Measurements from ENCODE around the gene KIF26B.
"Not testable (repeated sequence)": the region's sequence is repeated elsewhere in the genome, so short reads cannot be mapped to it uniquely, and the experiment has no call there.

The KIF26B gene

DNA sequence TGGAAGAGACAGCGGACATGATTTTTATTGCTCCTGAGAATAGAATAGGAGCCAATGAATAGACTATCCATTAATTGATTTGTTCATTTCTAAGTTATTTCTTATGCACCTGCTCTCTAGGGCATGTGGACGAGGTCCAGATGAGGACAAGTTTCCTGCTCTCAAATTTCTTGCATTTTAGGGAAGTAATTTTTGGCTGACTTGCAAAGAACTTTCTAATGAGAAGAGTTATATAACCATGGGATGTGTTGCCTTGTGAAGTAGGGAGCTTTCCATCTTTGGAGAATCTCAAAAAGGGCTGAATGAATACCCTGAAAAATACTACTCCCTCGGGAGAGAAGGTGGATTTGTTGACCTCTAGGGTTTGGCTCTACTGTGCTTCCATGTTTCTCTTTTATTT lies 243.0 kb downstream of the KIF26B start:
- DNase-seq = no peak

DNA sequence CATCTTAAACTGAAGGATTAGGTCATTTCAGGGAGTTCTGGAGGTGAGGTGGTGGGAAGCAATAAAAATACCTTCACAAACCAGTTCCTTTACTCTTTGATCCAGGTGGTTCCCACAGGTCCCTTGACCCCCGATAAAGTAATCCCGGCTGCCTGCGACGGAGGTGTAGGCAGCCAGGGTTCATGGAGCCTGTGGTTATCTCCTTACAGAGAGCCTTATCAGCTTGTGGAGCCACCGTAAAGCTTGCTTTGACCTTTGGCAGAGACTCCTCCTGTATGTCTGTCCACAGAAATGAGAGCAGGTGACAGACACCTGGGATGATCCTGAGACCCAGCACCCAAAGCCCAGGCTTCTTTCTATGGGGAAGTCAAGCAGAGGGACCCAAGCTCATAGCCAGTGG lies 243.4 kb downstream of the KIF26B start:
- no peak for DNase-seq

DNA sequence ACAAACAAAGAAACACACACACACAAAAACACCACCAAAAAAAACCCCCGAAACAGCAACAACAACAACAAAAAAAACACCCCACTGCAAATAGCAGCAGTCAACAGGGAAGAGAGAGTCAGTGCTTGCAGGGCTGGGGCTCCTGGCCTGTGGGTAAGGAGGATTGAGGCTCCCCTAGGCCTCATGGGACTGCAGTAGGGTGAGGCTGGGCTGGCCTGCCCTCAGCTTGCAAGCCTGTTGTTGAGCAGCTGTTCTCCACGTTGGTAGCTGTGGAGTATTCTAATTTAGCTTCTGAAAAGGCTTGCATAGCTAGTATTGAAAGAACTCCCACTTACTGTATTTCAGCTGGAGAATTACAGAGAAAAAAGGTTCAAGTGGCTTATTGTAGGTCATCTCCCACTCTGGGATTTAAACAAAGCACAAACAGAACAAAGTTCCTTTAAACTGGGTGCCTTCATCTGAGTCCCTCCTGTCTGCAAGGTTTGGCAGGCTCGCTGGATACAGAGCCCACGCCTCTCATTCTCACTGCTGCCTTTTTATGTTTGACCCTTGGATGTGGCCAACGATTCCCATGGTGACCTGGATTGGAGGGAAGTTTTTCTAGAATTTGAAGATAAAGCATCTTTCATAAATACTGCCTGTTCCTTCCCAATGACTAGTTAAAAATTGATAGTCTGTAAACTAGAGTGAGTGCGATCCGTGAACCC lies 247.2 kb downstream of the KIF26B start:
- no peak for DNase-seq

DNA sequence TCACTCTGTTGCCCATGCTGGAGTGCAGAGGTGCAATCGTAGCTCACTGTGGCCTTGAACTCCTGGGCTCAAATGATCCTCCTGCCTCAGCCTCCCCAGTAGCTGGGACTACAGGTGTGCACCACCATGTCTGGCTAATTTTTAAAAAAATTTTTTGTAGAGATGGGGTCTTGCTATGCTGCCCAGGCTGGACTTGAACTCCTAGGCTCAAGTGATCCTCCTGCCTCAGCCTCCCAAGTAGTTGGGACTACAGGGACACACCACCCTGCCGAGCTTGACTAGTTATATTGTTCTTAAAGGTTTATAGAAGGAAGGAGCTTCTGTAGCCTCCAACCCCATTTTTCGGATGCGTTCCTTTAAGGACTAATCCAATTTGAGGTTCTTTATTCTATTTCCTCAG lies 248.2 kb downstream of the KIF26B start:
- not testable (repeated sequence) for DNase-seq

DNA sequence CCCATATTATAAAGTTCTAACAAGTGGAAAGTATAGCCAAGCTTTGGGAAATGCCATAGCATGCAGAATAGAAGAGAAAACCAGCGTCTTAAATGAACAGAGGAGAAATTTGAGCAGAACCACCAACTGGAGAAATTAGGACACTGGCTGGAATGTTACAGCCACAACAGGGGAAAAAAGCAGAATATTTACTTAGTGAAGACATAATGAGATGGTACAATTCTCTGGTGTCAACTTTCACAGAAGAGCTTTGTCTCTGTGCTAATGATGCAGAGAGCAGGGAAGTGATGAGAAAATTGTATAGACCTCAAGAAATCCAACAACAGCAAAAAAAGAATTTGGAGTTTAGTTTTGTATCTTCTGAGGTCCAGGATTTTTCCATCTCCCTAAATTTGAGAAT lies 249.7 kb downstream of the KIF26B start:
- DNase-seq = no peak

DNA sequence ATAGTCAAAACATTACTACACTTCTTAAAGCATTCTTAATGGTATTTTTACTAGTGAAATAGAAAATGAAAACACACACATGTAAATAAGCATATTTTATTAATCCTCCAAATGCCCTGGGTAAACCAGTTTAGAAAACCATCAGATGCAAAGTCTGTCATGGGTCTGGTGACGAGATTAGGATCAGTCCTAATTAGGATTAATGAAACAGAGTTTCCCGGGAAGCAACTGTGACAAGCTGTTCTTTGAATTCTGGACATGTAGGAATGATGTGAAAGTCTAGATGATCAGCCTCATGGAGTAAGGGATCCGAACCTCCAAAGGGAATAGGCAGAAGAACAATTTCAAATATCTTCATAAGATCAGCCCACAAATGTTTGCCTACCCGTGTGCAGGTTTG lies 250.2 kb downstream of the KIF26B start:
- no peak for DNase-seq

DNA sequence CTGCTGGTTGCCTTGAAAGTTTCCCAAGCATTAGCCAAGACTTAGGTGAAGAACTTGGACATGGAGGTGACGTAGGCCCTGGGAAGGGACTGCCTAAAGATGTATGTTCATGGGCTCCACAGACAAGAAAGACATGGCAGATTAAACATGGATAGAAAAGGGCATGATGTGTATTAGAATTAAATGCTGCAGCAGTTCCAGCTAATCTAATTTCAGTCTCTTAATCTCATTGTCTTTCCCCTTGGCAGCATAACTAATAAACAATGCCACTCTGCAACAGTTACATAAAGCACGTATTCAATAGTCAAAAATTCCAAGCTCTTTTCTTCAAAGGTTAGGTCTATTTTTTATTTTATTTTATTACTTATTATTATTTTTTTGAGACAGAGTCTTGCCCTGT lies 251.6 kb downstream of the KIF26B start:
- DNase-seq = no peak

DNA sequence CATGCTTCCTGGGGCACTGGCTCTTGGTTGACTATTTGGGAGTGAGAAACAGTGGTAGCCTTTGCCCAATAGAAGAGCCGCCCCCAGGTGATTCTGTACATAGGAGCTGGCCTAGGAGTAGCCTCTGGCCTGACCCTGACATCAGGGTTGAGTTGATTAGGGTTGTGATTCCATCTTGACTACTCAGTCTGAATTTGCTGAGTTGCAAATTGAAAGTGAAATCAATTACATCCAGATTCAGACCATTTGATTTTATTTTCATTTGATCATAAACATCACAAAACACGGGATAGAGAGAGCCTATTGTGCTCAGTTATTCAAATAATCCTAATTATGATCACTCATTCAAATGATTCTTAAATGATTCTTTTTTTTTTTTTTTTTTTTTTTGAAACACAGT lies 253.2 kb downstream of the KIF26B start:
- DNase-seq = no peak

DNA sequence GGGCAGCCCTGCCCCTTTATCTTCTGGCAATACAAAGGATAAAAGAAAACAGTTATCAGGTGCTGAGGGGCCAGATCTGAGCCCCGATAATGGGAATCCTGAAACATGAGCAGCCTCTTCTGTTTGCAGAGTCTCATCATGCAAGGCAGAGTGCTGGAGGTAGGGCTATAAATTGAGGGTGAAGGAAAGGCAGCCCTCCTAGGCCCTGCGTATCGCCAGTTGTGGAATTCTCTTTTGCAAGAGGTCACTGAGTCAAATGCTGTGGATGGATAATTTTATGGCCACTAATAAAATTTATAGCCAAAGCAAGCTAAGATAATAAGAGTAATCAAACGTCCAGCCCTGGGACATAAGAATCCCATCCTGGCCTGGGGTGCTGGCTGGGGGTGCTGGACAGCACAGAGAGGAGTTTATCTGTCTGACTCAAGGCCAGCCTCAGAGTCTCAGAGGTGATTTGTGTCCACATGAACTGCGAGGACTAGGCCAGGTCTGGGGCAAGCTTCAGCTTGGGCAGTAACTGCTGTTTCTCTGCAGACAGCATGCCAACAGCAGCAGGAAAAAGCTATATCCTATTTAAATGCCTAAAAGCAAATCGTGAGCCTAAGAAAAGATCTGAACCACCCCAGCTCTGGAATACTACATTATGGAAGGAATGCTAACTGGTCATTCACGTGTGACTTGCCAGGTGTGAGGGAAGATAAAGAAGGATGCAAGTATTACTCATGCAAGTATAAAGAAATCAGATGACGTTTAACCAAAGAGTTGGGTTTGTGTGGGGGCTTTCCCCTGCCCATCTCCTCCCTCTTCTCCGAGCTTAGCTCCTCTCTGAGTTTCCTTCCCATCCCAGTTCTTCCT lies 254.8 kb downstream of the KIF26B start:
- no peak for DNase-seq

DNA sequence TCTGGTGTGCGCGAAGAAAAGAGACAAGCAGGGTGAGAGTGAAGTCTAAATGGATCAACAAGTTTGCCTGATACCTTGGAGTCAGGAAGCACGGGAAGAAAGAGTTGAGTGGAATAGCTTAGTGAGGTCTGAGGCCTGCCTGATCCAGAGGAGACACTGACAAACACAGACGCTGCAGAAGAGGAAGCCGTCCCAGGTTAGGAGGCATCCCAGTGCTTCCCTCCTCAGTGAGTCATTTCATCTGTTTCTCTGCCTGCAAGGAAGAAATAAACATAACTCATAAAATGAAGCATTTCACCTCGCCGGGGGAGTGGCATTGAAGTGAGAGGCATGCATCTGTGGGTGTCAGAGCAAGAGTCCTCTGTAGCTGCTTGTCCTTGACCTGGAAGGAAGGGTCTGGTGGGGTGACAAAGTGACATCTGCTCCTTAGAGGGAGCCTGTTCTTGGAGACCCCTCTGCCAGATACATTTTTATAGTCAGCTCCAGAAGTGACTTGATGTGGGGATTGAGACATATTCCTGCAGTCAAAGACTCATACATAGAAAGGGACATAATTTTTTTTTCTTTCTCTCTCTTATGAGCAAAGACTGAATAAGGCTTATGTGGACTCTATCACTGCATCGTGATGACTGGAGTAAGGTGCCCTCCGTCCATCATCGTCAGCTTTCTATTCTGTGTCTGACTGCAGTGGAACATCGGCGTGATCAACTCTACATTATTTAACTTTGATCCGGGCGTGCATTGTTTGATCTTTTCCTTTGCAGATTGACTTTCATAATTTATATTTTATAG lies 256.7 kb downstream of the KIF26B start:
- DNase-seq = no peak

DNA sequence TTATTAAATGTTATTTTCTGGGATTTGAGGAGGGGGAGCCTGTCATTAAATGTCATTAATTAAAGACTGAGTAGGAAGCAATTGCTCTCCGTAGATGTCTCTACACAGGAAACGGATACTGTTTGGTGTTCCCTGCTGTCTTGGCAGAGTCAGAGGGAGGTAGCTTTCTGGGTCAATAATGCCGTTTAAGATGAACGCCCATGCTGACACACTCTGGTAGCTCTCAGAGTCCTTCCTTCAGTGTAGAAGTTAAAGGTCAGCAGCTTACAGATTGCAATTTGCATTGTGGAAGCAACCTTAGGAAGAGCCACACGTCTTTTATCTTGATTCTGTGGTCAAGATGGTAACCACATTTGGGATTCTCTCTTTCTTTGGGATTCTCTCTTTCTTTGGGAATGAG lies 257.5 kb downstream of the KIF26B start:
- DNase-seq = no peak

DNA sequence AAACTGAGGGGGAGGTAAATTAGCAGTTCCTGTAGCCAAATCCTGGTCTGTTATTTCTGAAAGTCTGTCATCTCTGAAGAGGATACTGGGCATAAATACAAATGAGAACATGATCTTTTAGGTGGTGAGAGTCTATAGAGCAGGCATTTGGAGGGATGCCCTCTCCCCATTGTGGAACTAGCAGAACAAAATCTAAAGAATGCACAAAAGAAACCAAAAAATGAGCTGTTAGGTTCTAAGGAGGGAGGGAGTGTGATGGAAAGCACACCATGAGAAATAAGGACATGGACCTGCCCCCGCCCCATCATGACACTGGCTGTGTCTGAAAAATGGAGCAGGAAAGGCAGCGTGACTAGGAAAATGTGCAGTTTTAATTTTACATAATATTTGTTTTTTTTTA lies 262.0 kb downstream of the KIF26B start:
- no peak for DNase-seq

DNA sequence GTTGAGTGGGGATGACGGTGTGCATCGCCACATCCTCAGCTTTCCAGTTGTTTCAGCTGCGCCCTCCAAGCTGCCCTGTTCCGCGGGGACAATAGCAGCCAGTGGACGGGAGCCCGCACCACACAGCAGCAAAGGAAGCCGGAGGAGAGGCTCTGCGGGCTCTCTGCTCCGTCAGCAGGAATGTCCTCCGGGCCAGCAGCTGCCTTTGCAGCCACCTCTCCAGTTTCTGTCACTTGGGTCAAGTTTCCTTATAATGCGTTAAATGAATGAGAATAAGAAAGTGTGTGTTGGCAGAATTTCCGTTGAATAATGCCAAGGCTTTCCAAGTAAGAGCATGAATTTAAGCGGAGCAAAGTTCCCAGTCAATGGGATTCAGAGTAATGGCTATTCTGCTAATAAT lies 263.3 kb downstream of the KIF26B start:
- no peak for DNase-seq

DNA sequence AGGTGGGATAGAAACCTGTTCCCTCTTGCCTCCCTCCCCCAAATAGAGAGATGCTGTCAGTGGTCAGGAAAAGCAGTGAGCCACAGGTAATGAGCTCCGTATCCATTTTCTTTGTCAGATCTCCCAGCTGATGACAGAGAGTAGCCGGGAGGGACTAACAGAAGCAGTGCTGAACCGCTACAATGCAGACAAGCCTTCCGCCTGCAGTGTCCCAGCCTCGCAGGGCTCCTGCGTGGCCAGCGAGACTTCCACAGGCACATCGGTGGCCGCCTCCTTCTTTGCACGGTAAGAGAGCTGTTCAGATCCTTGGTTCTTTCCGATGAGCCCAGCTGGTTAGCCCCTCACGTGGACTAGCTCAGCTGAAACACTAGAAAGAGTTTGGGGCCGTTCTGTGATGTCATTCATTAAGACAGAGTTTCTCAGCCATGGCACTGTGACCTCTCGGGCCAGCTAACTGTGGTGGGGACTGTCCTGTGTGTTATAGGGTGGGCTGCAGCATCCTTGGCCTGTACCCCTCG lies 264.7 kb downstream of the KIF26B start:
- no peak for DNase-seq

DNA sequence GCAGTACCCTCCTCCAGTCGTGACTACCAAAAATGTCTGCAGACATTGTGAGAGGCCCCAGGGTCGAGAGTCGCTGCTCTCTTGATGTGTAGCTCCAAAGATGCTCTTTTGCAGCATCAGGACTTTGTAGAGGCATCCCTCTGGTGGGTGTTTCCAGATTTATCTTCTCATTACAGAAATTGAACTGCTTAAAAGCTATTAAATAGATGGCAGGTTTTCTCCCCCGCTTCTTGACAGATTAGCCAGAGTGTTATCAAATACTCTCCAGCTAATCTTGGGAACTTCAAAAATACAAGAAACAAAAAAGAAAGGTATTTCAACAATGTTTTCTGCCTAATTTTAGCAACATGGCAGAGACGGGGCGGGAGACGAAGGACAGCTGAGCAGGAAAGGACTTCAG lies 265.2 kb downstream of the KIF26B start:
- DNase-seq = no peak

DNA sequence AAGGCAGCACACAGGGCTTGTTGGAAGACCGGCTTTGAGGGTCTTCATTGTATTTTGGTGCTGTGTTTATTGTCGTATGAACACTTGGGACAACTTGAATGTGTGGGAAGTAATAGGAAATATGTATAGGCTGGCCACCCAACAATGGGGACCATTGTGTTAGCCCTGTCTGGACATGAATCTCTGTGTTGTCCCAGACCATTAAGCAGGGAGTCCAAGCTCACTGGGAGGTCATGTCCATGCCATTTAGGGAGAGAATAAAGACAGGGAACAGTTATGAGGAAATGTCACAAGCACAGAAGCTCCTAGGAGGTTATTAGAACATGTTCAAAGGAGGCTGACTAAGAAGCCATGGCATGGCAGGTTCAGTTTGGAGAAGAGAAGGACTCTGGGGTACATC lies 266.1 kb downstream of the KIF26B start:
- DNase-seq = no peak

DNA sequence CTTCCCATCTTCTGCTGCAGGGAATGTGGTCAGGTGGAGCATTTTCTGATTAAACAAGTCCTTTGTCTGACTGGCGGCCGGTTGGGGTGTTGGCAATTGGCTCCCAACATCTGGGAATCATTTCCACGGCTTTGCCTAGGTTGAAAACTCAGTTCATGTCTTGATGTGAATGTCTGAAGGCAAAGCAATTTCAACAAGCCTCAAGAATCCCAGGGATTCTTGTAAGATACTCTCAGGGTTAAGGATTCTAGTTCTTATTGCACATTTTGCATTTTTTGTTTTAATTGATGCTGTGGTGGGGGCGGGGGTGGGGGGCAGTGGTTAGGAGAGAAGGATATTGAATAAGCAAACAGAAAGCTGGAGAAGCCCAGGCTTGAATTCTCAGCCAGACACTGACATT lies 273.9 kb downstream of the KIF26B start:
- no peak for DNase-seq

DNA sequence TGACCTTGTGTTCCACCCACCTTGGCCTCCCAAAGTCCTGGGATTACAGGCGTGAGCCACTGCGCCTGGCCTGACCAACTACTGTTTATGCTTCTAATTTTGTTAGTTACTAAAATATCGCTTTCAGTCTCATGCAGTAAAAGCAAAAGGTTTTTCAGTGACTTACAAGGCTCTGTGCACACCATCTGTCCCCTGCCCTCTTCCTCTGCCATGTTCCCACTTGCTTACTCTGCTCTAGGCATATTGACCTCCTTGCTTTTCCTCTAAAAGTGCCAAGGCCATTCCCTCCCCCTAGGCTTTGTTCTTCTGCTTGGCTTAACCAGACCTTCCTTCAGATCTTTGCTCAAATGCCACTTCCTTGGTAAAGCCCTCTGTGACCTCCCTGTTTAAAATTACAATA lies 276.9 kb downstream of the KIF26B start:
- no peak for DNase-seq

DNA sequence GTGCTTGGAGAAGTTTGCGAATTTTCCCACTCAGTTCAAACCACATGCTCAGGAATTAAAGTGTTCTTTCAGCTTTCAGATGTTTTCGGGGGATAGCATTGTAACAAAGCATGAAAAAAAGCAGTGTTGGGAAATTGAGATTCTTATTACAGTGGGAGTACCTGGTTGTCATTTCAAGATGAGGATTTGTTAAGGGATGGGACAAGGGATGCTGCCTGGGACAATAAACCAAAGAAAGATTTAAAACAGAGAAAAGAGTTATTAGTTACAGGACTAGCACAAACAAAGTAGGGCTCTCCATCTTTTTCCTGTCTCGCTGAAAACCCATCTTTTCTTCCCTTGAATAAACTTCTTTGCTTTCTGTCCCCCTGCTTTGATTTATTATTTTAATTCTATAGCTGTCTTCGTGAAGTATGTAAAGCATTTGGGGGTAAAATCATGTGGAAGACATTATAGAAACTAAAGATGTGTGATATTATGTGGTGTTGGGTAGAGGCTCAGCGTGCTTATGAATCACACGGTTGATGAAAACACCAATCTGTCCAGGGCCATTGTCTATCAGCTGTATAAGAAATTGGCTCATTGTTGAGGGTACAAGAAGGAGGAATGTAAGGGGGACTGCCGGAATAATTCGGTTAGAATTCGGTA lies 277.6 kb downstream of the KIF26B start:
- DNase-seq = no peak

DNA sequence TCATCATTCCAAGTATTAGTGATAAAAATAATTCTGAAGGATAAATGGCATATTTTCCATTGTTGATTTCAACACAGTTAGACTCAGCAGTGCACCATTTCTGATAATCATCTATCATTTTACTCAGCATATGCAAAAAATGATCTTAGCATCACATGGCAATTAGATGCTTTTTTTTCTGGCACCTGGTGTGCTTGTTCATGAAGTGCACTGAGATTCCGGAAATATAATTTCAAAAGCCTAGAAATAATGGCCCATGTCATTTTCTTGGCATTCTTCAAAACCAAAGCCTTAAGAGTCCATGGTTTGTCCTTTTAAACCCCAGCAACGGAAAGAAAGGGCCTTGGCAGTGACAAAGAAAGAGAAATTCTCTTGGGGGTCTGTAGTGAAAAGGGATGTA lies 278.8 kb downstream of the KIF26B start:
- no peak for DNase-seq

DNA sequence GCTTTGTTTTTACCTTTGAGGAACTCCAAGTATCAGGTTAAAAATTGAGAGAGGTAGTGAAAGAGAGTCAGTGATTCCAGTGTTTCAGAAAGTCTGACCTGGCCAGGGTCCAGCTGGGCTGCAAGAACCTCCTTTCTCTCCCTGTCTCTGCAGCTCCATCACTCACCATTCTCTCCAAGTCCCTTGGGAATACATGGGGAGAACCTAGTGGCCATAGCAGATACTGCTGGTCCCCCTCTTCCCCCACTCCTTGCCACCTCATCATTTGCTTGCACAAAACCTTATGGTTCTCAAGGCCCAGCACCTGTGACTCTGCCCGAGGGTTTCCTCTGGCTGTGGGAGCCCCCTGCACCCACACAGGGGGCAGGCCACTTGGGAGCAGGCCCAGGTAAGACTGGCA lies 279.5 kb downstream of the KIF26B start:
- DNase-seq = no peak

DNA sequence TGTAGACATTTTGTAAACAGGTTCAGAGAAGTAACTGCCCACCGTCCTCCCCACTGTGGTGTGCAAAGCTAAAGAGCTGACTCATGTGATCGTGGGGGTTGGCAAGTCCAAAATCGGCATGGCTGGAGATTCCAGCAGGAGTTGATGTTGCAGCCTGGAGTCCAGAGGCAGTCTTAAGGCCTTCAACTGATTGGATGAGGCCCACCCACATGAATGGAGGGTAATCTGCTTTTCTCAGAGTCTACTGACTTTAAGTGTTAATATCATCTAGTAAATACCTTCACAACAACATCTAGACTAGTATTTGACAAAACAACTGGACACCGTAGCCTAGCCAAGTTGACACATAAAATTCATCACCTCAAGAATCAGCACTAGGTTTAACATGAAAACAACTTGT lies 281.6 kb downstream of the KIF26B start:
- DNase-seq = no peak
